NCI-H345 (cell line): ENCODE results near the gene CENPQ.

Experiments
- DNase-seq: peaks from one replicate; lab custom pipeline; 2025; lab: John Stamatoyannopoulos, UW

The CENPQ gene

DNA sequence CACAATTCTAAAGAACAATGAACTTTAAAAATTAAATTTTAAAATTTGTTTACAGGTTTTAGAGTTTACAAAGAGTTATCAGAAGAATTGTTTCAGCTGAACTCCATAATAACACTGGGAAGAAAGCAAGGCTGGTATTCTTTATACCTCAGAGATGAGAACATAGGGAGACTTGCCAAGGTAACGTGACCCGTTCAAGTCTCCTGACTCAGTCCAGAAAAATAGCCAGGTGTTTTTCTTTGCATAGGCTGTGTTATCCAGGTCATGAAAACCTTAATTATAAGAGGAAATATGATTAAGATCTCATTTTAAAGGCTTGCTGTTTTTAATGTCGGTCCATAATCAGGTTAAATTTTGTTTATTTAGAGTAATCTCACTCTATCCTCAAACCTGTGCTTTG, 78.8 kb downstream of the CENPQ start:
- no peak for DNase-seq
